Body of pancreas (tissue), 4 donors: ENCODE data around the gene OR10P1. TPM values are rescaled to one million over a fixed set of nuclear protein-coding genes. Genes with fewer than 3 reads are reported as not detected.

ENCODE experiments used
- ATAC-seq: fragments of 150-250 bp; one replicate; pipeline ENCODE4 v1.9.1; 2016
- DNase-seq, 4 donors: peaks; one replicate each; pipeline ENCODE4 v3.0.0-alpha.2; 2019
- H3K27ac ChIP-seq, 4 donors: fragments of 200-600 bp; sonication (generic); 1 replicate in 3 of 4; 2 replicates in 1 of 4; pipeline versions ENCODE4 v1.5.1 to v1.6.1; 2016 to 2019; ENCODE audit warnings: mild to moderate bottlenecking in 1 of 4, mixed read lengths in 1 of 4, moderate library complexity in 1 of 4
- H3K27me3 ChIP-seq, 2 donors: fragments of 200-600 bp; sonication (generic); one replicate each; pipeline ENCODE4 v1.6.0; 2016; ENCODE audit warnings: mild to moderate bottlenecking in 1 of 2
- H3K36me3 ChIP-seq, 2 donors: fragments of 200-600 bp; sonication (generic); replicated peaks in 1 of 2; 2 replicates each; pipeline ENCODE4 v1.5.1; 2016; ENCODE audit warnings: low read depth in 2 of 2; ENCODE audit not compliant: insufficient read depth in 1 of 2
- H3K4me1 ChIP-seq: fragments of 200-600 bp; sonication (generic); one replicate; pipeline ENCODE4 v1.6.0; 2016
- H3K4me3 ChIP-seq, 2 donors: fragments of 200-600 bp; sonication (generic); 1 replicate in 1 of 2; 2 replicates in 1 of 2; pipeline ENCODE4 v1.5.1; 2016 to 2019
- H3K9me3 ChIP-seq, 3 donors: fragments of 200-600 bp; sonication (generic); 1 replicate in 2 of 3; 2 replicates in 1 of 3; pipeline ENCODE4 v1.5.1; 2016
- POLR2A ChIP-seq, 3 donors: fragments of 450-650 bp; IDR thresholded peaks; one replicate each; pipeline ENCODE4 v1.6.1; 2016; ENCODE audit warnings: antibody characterized with exemption in 3 of 3, mild to moderate bottlenecking in 2 of 3
- WGBS, 2 donors: methylation state at CpG; one replicate each; pipeline ENCODE4 v1.1.5; 2017; 5-methylcytosine and 5-hydroxymethylcytosine counted together
- intact Hi-C: fragments of 100-400 bp; cut with DNase I; formaldehyde crosslinking; loops from one replicate; pipeline ENCODE4 v1.15.1; 2023
- total RNA-seq, 2 donors: library from RNA; depleted of rRNA; stranded (reverse); fragments of >200 nt; gene quantifications; one replicate each; pipeline ENCODE4 v1.1.0, GENCODE V29; 2016
- TF ChIP-seq, protein P1 (sequence below), 7 experiments: fragments of 450-650 bp in 4 of 7; fragments of 200-600 bp in 3 of 7; sonication (generic) in 3 of 7; IDR thresholded peaks; one replicate each; pipeline ENCODE4 v1.5.1; 2016 to 2019; ENCODE audit warnings: antibody characterized with exemption in 7 of 7

The OR10P1 gene
- total RNA-seq, 2 donors from 2014 or later: not detected

DNA sequence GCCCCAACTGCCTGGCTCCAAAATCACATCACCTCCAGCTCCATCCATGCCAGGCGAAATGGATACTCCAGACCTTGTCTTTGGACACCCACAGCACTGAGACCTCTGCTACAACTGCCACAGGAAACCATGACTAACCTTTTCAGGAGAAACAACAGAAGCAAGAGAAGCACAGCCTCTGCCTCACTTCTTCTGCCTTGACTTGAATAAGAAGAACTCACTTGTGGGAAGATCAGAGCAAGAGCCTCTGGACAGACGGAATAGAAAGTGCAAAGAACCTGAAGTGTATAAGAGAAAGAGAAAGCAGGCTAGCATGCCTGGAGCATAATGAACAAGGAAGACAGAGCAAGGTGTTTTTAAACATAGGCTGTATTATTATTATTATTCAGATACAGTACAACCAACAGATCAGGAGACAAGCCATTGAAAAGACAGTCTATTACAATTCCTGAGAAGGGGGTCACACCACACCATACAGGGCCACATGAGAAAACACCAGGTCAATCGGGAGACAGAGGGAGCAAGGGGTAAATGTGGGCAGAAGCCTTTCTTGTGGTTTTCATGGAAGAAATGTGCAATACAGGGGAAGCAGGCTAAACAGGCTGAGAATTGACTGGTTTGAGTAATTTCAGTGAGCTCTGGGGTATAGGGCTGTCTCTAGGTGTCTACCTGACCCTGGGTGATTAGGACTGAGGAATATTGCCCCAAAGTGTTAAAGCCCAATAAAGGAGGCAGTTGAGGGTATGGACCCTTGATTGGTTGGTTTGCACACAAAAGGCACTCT lies 7.4 kb upstream of the OR10P1 start:
- TF ChIP-seq, protein P1, sequence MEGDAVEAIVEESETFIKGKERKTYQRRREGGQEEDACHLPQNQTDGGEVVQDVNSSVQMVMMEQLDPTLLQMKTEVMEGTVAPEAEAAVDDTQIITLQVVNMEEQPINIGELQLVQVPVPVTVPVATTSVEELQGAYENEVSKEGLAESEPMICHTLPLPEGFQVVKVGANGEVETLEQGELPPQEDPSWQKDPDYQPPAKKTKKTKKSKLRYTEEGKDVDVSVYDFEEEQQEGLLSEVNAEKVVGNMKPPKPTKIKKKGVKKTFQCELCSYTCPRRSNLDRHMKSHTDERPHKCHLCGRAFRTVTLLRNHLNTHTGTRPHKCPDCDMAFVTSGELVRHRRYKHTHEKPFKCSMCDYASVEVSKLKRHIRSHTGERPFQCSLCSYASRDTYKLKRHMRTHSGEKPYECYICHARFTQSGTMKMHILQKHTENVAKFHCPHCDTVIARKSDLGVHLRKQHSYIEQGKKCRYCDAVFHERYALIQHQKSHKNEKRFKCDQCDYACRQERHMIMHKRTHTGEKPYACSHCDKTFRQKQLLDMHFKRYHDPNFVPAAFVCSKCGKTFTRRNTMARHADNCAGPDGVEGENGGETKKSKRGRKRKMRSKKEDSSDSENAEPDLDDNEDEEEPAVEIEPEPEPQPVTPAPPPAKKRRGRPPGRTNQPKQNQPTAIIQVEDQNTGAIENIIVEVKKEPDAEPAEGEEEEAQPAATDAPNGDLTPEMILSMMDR (IDR thresholded peaks at IDR 0.05): no peak
- TF ChIP-seq POLR2A (IDR thresholded peaks at IDR 0.05): no peak
- Histone ChIP-seq H3K36me3 (no peaks in the 10 kb centered on the region), H3K4me1 (no peaks in the 10 kb centered on the region), H3K9me3 (no peaks in the 10 kb centered on the region), H3K27me3 (no peaks in the 10 kb centered on the region), H3K27ac (no peak overlapping the region), H3K4me3 (no peak overlapping the region)
- ATAC-seq (no peak), DNase-seq (no peak)
- WGBS, 2 donors: 70 to 77% methylated on average over 3 of the region's 3 CpGs
- intact Hi-C loops: no loop called here

DNA sequence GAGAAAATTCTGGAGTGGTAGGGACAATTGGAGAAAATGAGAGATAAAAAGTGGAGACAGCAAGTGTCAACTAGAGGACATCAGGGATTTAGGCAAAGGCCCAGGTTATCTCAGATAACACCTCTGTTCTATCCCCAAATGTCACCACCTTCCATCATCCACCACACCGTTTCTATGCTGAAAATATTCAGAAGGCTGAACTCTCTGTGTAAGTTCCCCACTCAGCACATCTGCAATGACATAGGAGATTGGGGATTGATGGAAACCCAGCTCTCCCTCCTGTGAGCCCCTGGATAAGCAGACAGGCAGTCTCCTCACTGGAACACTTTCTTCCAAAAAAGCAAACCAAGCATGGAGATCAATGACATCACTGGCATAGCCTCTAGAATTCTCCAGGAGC lies 5.6 kb upstream of the OR10P1 start:
- H3K9me3 ChIP-seq: no peaks in the 10 kb centered on the region
- TF ChIP-seq, protein P1 (IDR thresholded peaks at IDR 0.05): no peak
- TF ChIP-seq POLR2A (IDR thresholded peaks at IDR 0.05): no peak
- no peak for ATAC-seq
- H3K27ac ChIP-seq: no peak overlapping the region
- H3K27me3 ChIP-seq: no peaks in the 10 kb centered on the region
- no peaks in the 10 kb centered on the region for H3K36me3 ChIP-seq
- WGBS, 2 donors: 36% methylated on average over 1 of the region's 1 CpG
- intact Hi-C loops: no loop called here
- H3K4me3 ChIP-seq: no peak overlapping the region
- H3K4me1 ChIP-seq: no peaks in the 10 kb centered on the region
- DNase-seq: no peak

DNA sequence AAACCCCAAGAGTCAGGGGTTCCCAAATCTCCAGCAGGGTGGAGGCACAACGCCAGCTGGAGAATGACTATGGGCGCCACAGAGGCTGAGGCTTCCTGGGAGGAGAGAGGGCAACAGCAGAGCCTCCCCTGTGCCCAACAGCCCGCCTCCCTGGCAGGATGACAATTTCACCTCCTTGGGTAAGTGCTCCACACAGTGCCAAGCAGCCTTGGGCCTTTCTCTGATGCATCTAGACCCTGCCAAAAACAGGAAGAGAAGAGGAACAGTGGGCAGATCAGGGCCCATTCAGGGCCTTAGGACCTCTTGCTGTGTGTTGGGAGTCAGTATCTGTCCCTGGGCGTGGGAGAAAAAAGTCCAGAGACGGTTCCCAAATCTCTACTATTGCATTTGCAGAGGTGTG lies 5.0 kb upstream of the OR10P1 start:
- TF ChIP-seq, protein P1 (IDR thresholded peaks at IDR 0.05): no peak
- no peak for TF ChIP-seq POLR2A (IDR thresholded peaks at IDR 0.05)
- intact Hi-C loops: no loop called here
- H3K27ac ChIP-seq: no peak overlapping the region
- no peak overlapping the region for H3K4me3 ChIP-seq
- 72 to 75% methylated on average over 4 to 5 of the region's 5 CpGs for WGBS, 2 donors
- DNase-seq (no peak), ATAC-seq (no peak)
- H3K27me3 ChIP-seq: no peaks in the 10 kb centered on the region
- H3K4me1 ChIP-seq: no peaks in the 10 kb centered on the region
- no peaks in the 10 kb centered on the region for H3K9me3 ChIP-seq
- H3K36me3 ChIP-seq: no peaks in the 10 kb centered on the region

DNA sequence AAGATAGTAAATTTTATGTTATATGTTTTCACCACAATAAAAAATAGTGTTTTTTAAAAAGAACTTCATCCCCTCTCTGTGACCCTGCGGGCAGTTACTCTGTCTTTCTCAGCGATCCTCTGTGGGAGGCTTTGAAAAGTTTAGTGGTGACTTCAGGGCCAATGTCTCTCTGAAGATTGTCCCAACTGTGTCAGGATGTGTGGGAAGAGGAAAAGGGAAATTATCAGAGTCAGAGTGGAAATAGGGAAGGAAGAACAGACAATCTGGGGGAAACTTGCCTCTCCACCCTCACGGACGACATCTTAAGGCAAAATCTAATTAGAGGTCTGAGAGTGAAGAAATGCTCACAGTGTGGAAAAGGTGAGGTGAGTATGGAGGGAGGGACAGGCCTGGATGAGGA lies 3.5 kb upstream of the OR10P1 start:
- WGBS, 2 donors: 65 to 75% methylated on average over 4 of the region's 4 CpGs

More for the DNA sequence above, 3.5 kb upstream of the OR10P1 start:
- ATAC-seq (no peak), DNase-seq (no peak)
- H3K36me3 ChIP-seq: no peaks in the 10 kb centered on the region
- no peaks in the 10 kb centered on the region for H3K4me1 ChIP-seq
- TF ChIP-seq POLR2A (IDR thresholded peaks at IDR 0.05): no peak
- TF ChIP-seq, protein P1 (IDR thresholded peaks at IDR 0.05): no peak
- H3K4me3 ChIP-seq: no peak overlapping the region
- H3K9me3 ChIP-seq: no peaks in the 10 kb centered on the region
- intact Hi-C loops: no loop called here
- H3K27ac ChIP-seq: no peak overlapping the region
- H3K27me3 ChIP-seq: no peaks in the 10 kb centered on the region
